HCT116 (cell line): ENCODE measurements around the gene PODN. TPM values are rescaled to one million over a fixed set of nuclear protein-coding genes. Genes with fewer than 3 reads are reported as not detected.

Experiments
- ATAC-seq: fragments of 200-7000 bp; cut with Tn5 transposase; 2 replicates; pipeline ENCODE4 v1.9.1; 2020; ENCODE audit warnings: mild to moderate bottlenecking, moderate library complexity
- BruUV-seq: library from RNA; stranded (reverse); fragments of 400-500 nt; replicated peaks from 2 replicates; lab custom pipeline; 2021; lab: Mats Ljungman, UMichigan
- CTCF ChIA-PET: fragments of 300-600 bp; sonication (Branson Sonifier 250); formaldehyde crosslinking; loops from one replicate; lab custom pipeline; 2021; ENCODE audit warnings: antibody characterized with exemption; lab: Charles Lee
- POLR2A ChIA-PET: fragments of 300-600, 350-600 bp; sonication (Branson Sonifier 250); formaldehyde crosslinking; loops from one replicate; lab custom pipeline; 2021; ENCODE audit warnings: antibody characterized with exemption; lab: Charles Lee
- RAD21 ChIA-PET, 2 experiments: fragments of 300-600 bp; sonication (Branson Sonifier 250); formaldehyde crosslinking; loops; one replicate each; lab custom pipeline; 2023; ENCODE audit warnings: low total read pairs in 2 of 2; ENCODE audit not compliant: uncharacterized antibody in 2 of 2, unreplicated experiment in 2 of 2, low non-redundant PET in 1 of 2; lab: Charles Lee
- DNase-seq: peaks from one replicate; pipeline ENCODE4 v3.0.0-alpha.2; 2010; ENCODE audit warnings: low read depth, low spot score
- H2AFZ ChIP-seq: fragments of 200-600 bp; shearing (Covaris generic), sonication (generic); 2 replicates; pipeline ENCODE4 v1.6.1; 2017; ENCODE audit warnings: low read depth, mixed run types, mixed read lengths, antibody characterized with exemption, low read length; ENCODE audit not compliant: poor library complexity, severe bottlenecking
- H3K27ac ChIP-seq: 2 replicates; pipeline ENCODE4 v1.5.1; 2012; ENCODE audit warnings: low read depth, low read length
- H3K27me3 ChIP-seq: fragments of 200-600 bp; sonication (generic); 2 replicates; pipeline ENCODE4 v1.6.1; 2016; ENCODE audit warnings: mixed run types, low read length, mixed read lengths; ENCODE audit not compliant: insufficient read depth
- H3K36me3 ChIP-seq, 2 experiments: fragments of 200-500 bp in 1 of 2; fragments of 200-600 bp in 1 of 2; sonication (Bioruptor generic) in 1 of 2; sonication (generic) in 1 of 2; 2 replicates each; pipeline versions ENCODE4 v1.5.1 to v1.6.1; 2014 to 2016; ENCODE audit warnings: low read length in 2 of 2, inconsistent platforms in 1 of 2, mixed read lengths in 1 of 2, mixed run types in 1 of 2; ENCODE audit not compliant: insufficient read depth in 2 of 2, control insufficient read depth in 1 of 2
- H3K4me1 ChIP-seq, 2 experiments: fragments of 200-600 bp in 1 of 2; sonication (generic) in 1 of 2; 2 replicates each; pipeline versions ENCODE4 v1.5.1 to v1.6.1; 2012 to 2017; ENCODE audit warnings: low read length in 2 of 2, inconsistent platforms in 1 of 2, mild to moderate bottlenecking in 1 of 2, mixed read lengths in 1 of 2, mixed run types in 1 of 2, moderate library complexity in 1 of 2; ENCODE audit not compliant: insufficient read depth in 2 of 2, control insufficient read depth in 1 of 2
- H3K4me2 ChIP-seq: fragments of 200-600 bp; sonication (generic); 2 replicates; pipeline ENCODE4 v1.6.1; 2017; ENCODE audit warnings: mixed run types, low read length, mixed read lengths
- H3K4me3 ChIP-seq, 2 experiments: fragments of 200-600 bp in 1 of 2; sonication (generic) in 1 of 2; replicated peaks in 1 of 2; 2 replicates each; pipeline ENCODE4 v1.5.1; 2011 to 2016; ENCODE audit warnings: low read length in 2 of 2, control low read depth in 1 of 2, low read depth in 1 of 2, mild to moderate bottlenecking in 1 of 2, mixed read lengths in 1 of 2, mixed run types in 1 of 2
- H3K79me2 ChIP-seq: fragments of 200-600 bp; sonication (generic); 2 replicates; pipeline ENCODE4 v1.6.1; 2017; ENCODE audit warnings: mild to moderate bottlenecking, mixed run types, low read length, moderate library complexity, mixed read lengths; ENCODE audit not compliant: insufficient read depth
- H3K9ac ChIP-seq: fragments of 200-600 bp; sonication (generic); 2 replicates; pipeline ENCODE4 v1.6.1; 2016; ENCODE audit warnings: low read length, mixed read lengths
- H3K9me2 ChIP-seq: fragments of 200-600 bp; sonication (generic), shearing (Covaris generic); 2 replicates; pipeline ENCODE4 v1.6.1; 2017; ENCODE audit warnings: mixed run types, mild to moderate bottlenecking, moderate library complexity; ENCODE audit not compliant: insufficient read depth
- H3K9me3 ChIP-seq, 2 experiments: fragments of 200-500 bp in 1 of 2; fragments of 200-600 bp in 1 of 2; sonication (Bioruptor generic) in 1 of 2; sonication (generic) in 1 of 2; 2 replicates each; pipeline ENCODE4 v1.6.1; 2014 to 2017; ENCODE audit warnings: low read length in 2 of 2, mixed read lengths in 2 of 2, inconsistent platforms in 1 of 2, low read depth in 1 of 2, mild to moderate bottlenecking in 1 of 2, mixed run types in 1 of 2, moderate library complexity in 1 of 2; ENCODE audit not compliant: control insufficient read depth in 1 of 2, insufficient read depth in 1 of 2
- H4K20me1 ChIP-seq: fragments of 200-600 bp; sonication (generic), shearing (Covaris generic); 2 replicates; pipeline ENCODE4 v1.6.1; 2017; ENCODE audit warnings: mixed run types, mild to moderate bottlenecking, moderate library complexity; ENCODE audit not compliant: insufficient read depth
- ATF3 ChIP-seq: IDR thresholded peaks from 2 replicates; pipeline ENCODE4 v1.6.1; 2012
- CBX3 ChIP-seq: IDR thresholded peaks from 2 replicates; pipeline ENCODE4 v1.6.1; 2012; ENCODE audit warnings: low read depth
- ELF1 ChIP-seq: IDR thresholded peaks from 2 replicates; pipeline ENCODE4 v1.6.1; 2012; ENCODE audit warnings: low read depth, borderline replicate concordance
- EZH2 ChIP-seq: fragments of 200-600 bp; sonication (generic); IDR thresholded peaks from 2 replicates; pipeline ENCODE4 v1.6.1; 2017; ENCODE audit warnings: antibody characterized with exemption, mixed run types
- EZH2phosphoT487 ChIP-seq: fragments of 200-600 bp; IDR thresholded peaks from 2 replicates; pipeline ENCODE4 v1.6.1; 2018; ENCODE audit warnings: antibody characterized with exemption, borderline replicate concordance
- FOSL1 ChIP-seq: IDR thresholded peaks from 2 replicates; pipeline ENCODE4 v1.6.1; 2012; ENCODE audit warnings: low read depth
- JUND ChIP-seq: IDR thresholded peaks from 2 replicates; pipeline ENCODE4 v1.6.1; 2012
- MAX ChIP-seq: IDR thresholded peaks from 2 replicates; pipeline ENCODE4 v1.6.1; 2012
- POLR2AphosphoS5 ChIP-seq: IDR thresholded peaks from 2 replicates; pipeline ENCODE4 v1.6.1; 2011; ENCODE audit warnings: mild to moderate bottlenecking, low read depth, low read length, moderate library complexity
- REST ChIP-seq: IDR thresholded peaks from 2 replicates; pipeline ENCODE4 v1.6.1; 2012; ENCODE audit warnings: low read depth
- SP1 ChIP-seq: IDR thresholded peaks from 2 replicates; pipeline ENCODE4 v1.6.1; 2012; ENCODE audit warnings: low read depth
- SRF ChIP-seq: IDR thresholded peaks from 2 replicates; pipeline ENCODE4 v1.6.1; 2012; ENCODE audit warnings: low read depth
- TCF7L2 ChIP-seq: IDR thresholded peaks from 2 replicates; pipeline ENCODE4 v1.7.0; 2011; ENCODE audit warnings: borderline replicate concordance, inconsistent platforms; ENCODE audit not compliant: insufficient read depth, insufficient read length; ENCODE audit errors: extremely low read depth
- YY1 ChIP-seq: IDR thresholded peaks from 2 replicates; pipeline ENCODE4 v1.6.1; 2011; ENCODE audit warnings: low read length, low read depth, moderate library complexity, mild to moderate bottlenecking; ENCODE audit not compliant: insufficient replicate concordance; ENCODE audit errors: extremely low read depth
- ZNF274 ChIP-seq: fragments of 200-500 bp; sonication (Bioruptor generic); IDR thresholded peaks from 2 replicates; pipeline ENCODE4 v1.6.1; 2014; ENCODE audit warnings: mild to moderate bottlenecking, low read depth, low read length, inconsistent platforms
- intact Hi-C: fragments of 100-400 bp; cut with micrococcal nuclease; formaldehyde crosslinking; loops from 2 replicates; pipeline ENCODE4 v1.10.0; 2022
- total RNA-seq: library from RNA; stranded (reverse); gene quantifications from one replicate; pipeline ENCODE4 v1.2.1, GENCODE V29; 2021; ENCODE audit not compliant: unreplicated experiment

PODN gene
- total RNA-seq, 1 experiment from 2014 or later = 0.22 TPM

GRCh38 chr1:53123453-53124140, 61.6 kb downstream of the PODN start:
- no peak overlapping the region for H2AFZ ChIP-seq
- H3K79me2 ChIP-seq = no peaks in the 10 kb centered on the region
- no peak overlapping the region for H3K9ac ChIP-seq
- no peak for TF ChIP-seq SP1
- no peak for TF ChIP-seq SRF
- TF ChIP-seq ELF1 = no peak
- TF ChIP-seq EZH2 = no peak
- no peak for TF ChIP-seq CBX3
- no peak for TF ChIP-seq YY1
- TF ChIP-seq, all 23 proteins: peak for 0
- no peaks in the 10 kb centered on the region for H3K36me3 ChIP-seq
- BruUV-seq = no TSS peak
- H3K9me2 ChIP-seq = no peaks in the 10 kb centered on the region
- no peak for DNase-seq
- POLR2A ChIA-PET = no interaction called here
- no peaks in the 10 kb centered on the region for H4K20me1 ChIP-seq
- intact Hi-C loops = no loop called here
- no peak overlapping the region for H3K27ac ChIP-seq
- no peak overlapping the region for H3K4me3 ChIP-seq
- no peak overlapping the region for H3K4me2 ChIP-seq
- RAD21 ChIA-PET = no interaction called here
- no peaks in the 10 kb centered on the region for H3K4me1 ChIP-seq
- no peaks in the 10 kb centered on the region for H3K27me3 ChIP-seq
- H3K9me3 ChIP-seq = no peaks in the 10 kb centered on the region
- ATAC-seq = no peak
- CTCF ChIA-PET = no interaction called here

- no peak for DNase-seq
- no peak for ATAC-seq
- BruUV-seq = no TSS peak
- TF ChIP-seq JUND (no peak), ZNF274 (no peak), SRF (no peak), POLR2AphosphoS5 (no peak), REST (no peak), ATF3 (no peak), CBX3 (no peak), EZH2 (no peak), MAX (no peak), TCF7L2 (no peak), EZH2phosphoT487 (no peak), FOSL1 (no peak)
These were observed 63.1 kb downstream of the PODN start for GRCh38 chr1:53125122-53125521.

More at GRCh38 chr1:53125122-53125521, 63.1 kb downstream of the PODN start:
- H3K9me2 ChIP-seq = no peaks in the 10 kb centered on the region
- H3K27me3 ChIP-seq = no peaks in the 10 kb centered on the region
- CTCF ChIA-PET = no interaction called here
- H3K4me2 ChIP-seq = no peak overlapping the region
- RAD21 ChIA-PET = no interaction called here
- no peaks in the 10 kb centered on the region for H3K9me3 ChIP-seq
- POLR2A ChIA-PET = no interaction called here
- no peak overlapping the region for H2AFZ ChIP-seq
- no peak overlapping the region for H3K4me3 ChIP-seq
- H3K79me2 ChIP-seq = no peaks in the 10 kb centered on the region
- no peaks in the 10 kb centered on the region for H3K36me3 ChIP-seq
- H3K9ac ChIP-seq = no peak overlapping the region
- no peaks in the 10 kb centered on the region for H3K4me1 ChIP-seq
- H3K27ac ChIP-seq = no peak overlapping the region
- intact Hi-C loops = no loop called here
- no peaks in the 10 kb centered on the region for H4K20me1 ChIP-seq
